ENCODE measurements around the gene LEFTY1. TPM values are rescaled to one million over a fixed set of nuclear protein-coding genes. Genes with fewer than 3 reads are reported as not detected.

LEFTY1 gene
- total RNA-seq, 1 experiment from 2014 or later = 0.64 TPM

DNA sequence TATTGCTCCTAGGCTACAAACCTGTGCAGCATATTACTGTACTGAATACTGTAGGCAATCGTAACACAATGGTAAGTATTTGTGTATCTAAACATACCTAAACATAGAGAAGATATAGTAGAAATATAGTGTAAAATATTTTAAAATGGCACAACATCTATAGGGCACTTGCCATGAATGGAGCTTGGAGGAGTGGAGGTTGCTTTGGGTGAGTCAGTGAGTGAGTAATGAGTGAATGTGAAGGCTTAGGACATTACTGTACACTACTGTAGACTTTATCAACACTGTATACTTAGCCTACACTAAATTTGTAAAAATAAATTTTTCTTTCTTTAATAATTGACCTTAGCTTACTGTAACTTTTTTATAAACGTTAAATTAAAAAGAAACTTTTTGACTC lies 44.1 kb upstream of the LEFTY1 start:
- ChIA-PET RAD21 (ENCODE audit: low non-redundant PET in 1 of 2, low total read pairs in 2 of 2, uncharacterized antibody in 2 of 2, unreplicated experiment in 2 of 2) (interaction anchor here in 1 of 2 experiments (0.6 kb wide), 1 partner anchor 49 kb away, joined by 3 read pairs; no protein-coding TSS in a partner anchor), CTCF (no interaction called here), POLR2A (interaction anchor here (0.9 kb wide), 1 partner anchor 9 kb away, joined by 3 read pairs; the partner anchor contains the start of gene PYCR2)
- Histone ChIP-seq H2AFZ (ENCODE audit: low read depth, low read length, poor library complexity, severe bottlenecking) (no peak overlapping the region), H3K79me2 (ENCODE audit: insufficient read depth, low read length) (no peaks in the 10 kb centered on the region), H3K4me3 (replicated peaks in 1 of 2; ENCODE audit: low read depth in 1 of 2, low read length in 2 of 2) (no peak overlapping the region), H3K9me2 (ENCODE audit: insufficient read depth) (no peaks in the 10 kb centered on the region), H3K4me2 (ENCODE audit: low read length) (no peak overlapping the region), H3K9me3 (ENCODE audit: control insufficient read depth in 1 of 2, insufficient read depth in 1 of 2, low read depth in 1 of 2, low read length in 2 of 2) (no peaks in the 10 kb centered on the region), H3K27ac (ENCODE audit: low read depth, low read length) (no peak overlapping the region), H4K20me1 (ENCODE audit: insufficient read depth) (no peaks in the 10 kb centered on the region), H3K36me3 (ENCODE audit: control insufficient read depth in 1 of 2, insufficient read depth in 2 of 2, low read length in 2 of 2) (no peaks in the 10 kb centered on the region), H3K9ac (ENCODE audit: low read length) (no peak overlapping the region), H3K27me3 (ENCODE audit: insufficient read depth, low read length) (no peaks in the 10 kb centered on the region), H3K4me1 (ENCODE audit: control insufficient read depth in 1 of 2, insufficient read depth in 2 of 2, low read length in 2 of 2) (no peaks in the 10 kb centered on the region; a peak in 1 of 4 replicates)
- intact Hi-C loops (cut with micrococcal nuclease) = no loop called here
- DNase-seq (ENCODE audit: low read depth, low spot score) (no peak), ATAC-seq (no peak; the same call in 1 of the 2 replicates)
- no peak for TF ChIP-seq ZNF274 (IDR thresholded peaks at IDR 0.05; ENCODE audit: low read depth, low read length)
- no peak for TF ChIP-seq CEBPB (IDR thresholded peaks at IDR 0.05; ENCODE audit: low read depth)
- TF ChIP-seq EZH2phosphoT487 (IDR thresholded peaks at IDR 0.05; ENCODE audit: borderline replicate concordance) = no peak
- no peak for TF ChIP-seq FOSL1 (IDR thresholded peaks at IDR 0.05; ENCODE audit: low read depth)
- no peak for TF ChIP-seq ELF1 (IDR thresholded peaks at IDR 0.05; ENCODE audit: borderline replicate concordance, low read depth)
- TF ChIP-seq POLR2AphosphoS5 (IDR thresholded peaks at IDR 0.05; ENCODE audit: low read depth, low read length) = no peak
- BruUV-seq (replicated peaks) = no TSS peak

DNA sequence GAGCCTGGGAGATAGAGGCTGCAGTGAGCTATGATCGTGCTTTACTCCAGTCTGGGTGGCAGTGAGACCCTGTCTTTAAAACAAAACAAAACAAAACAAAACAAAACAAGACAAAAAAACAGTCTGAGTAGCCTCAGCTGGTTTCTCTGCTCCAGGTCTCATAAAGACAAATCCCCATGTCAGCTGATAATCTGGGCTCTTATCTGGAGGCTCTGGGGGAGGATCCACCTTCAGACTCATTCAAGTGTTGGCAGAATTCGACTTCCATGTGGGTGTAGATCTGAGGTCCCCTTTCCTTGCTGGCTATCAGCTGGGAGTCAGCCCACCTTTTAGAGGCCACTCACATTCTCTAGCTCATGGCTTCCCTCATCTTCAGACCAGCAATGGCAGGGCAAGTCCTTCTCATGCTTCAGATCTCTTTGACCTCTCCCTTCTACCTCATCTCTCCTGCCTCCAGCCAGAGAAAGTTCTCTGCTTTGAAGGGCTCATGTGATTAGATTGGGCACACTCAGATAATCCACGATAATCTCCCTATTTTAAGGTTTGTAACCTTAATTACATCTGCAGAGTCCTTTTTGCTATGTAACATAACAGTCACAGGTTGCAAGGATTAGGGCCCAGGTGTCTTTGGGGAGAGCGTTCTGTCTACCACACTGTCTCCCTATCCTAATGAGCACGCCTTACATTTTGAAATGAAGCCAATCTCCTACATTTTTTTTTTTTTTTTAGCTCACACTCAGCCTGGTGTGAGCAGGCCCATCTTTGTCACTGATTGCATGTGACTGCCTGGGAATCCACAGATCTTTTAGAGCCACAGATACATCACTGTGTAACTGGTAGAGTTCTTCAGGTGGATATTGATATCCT lies 42.6 kb upstream of the LEFTY1 start:
- no peak overlapping the region for H3K27ac ChIP-seq (ENCODE audit: low read depth, low read length)
- H3K27me3 ChIP-seq (ENCODE audit: insufficient read depth, low read length) = no peaks in the 10 kb centered on the region
- H3K4me2 ChIP-seq (ENCODE audit: low read length) = no peak overlapping the region
- H3K36me3 ChIP-seq (ENCODE audit: control insufficient read depth in 1 of 2, insufficient read depth in 2 of 2, low read length in 2 of 2) = no peaks in the 10 kb centered on the region
- no peaks in the 10 kb centered on the region for H3K79me2 ChIP-seq (ENCODE audit: insufficient read depth, low read length)
- no peak overlapping the region for H3K9ac ChIP-seq (ENCODE audit: low read length)
- H4K20me1 ChIP-seq (ENCODE audit: insufficient read depth) = no peaks in the 10 kb centered on the region
- H3K4me1 ChIP-seq (ENCODE audit: control insufficient read depth in 1 of 2, insufficient read depth in 2 of 2, low read length in 2 of 2) = no peaks in the 10 kb centered on the region; a peak in 1 of 4 replicates
- no peaks in the 10 kb centered on the region for H3K9me2 ChIP-seq (ENCODE audit: insufficient read depth)
- CTCF ChIA-PET = no interaction called here
- POLR2A ChIA-PET = no interaction called here
- no TSS peak for BruUV-seq (replicated peaks)
- H2AFZ ChIP-seq (ENCODE audit: low read depth, low read length, poor library complexity, severe bottlenecking) = no peak overlapping the region
- RAD21 ChIA-PET (ENCODE audit: low non-redundant PET in 1 of 2, low total read pairs in 2 of 2, uncharacterized antibody in 2 of 2, unreplicated experiment in 2 of 2) = no interaction called here
- no peak overlapping the region for H3K4me3 ChIP-seq (replicated peaks in 1 of 2; ENCODE audit: low read depth in 1 of 2, low read length in 2 of 2)
- intact Hi-C loops (cut with micrococcal nuclease) = no loop called here
- DNase-seq (ENCODE audit: low read depth, low spot score) (no peak), ATAC-seq (no peak)
- no peaks in the 10 kb centered on the region for H3K9me3 ChIP-seq (ENCODE audit: control insufficient read depth in 1 of 2, insufficient read depth in 1 of 2, low read depth in 1 of 2, low read length in 2 of 2)
- no peak for TF ChIP-seq SRF (IDR thresholded peaks at IDR 0.05; ENCODE audit: low read depth)
- TF ChIP-seq EZH2phosphoT487 (IDR thresholded peaks at IDR 0.05; ENCODE audit: borderline replicate concordance) = no peak
- TF ChIP-seq EZH2 (IDR thresholded peaks at IDR 0.05) = no peak
- TF ChIP-seq, protein P1, sequence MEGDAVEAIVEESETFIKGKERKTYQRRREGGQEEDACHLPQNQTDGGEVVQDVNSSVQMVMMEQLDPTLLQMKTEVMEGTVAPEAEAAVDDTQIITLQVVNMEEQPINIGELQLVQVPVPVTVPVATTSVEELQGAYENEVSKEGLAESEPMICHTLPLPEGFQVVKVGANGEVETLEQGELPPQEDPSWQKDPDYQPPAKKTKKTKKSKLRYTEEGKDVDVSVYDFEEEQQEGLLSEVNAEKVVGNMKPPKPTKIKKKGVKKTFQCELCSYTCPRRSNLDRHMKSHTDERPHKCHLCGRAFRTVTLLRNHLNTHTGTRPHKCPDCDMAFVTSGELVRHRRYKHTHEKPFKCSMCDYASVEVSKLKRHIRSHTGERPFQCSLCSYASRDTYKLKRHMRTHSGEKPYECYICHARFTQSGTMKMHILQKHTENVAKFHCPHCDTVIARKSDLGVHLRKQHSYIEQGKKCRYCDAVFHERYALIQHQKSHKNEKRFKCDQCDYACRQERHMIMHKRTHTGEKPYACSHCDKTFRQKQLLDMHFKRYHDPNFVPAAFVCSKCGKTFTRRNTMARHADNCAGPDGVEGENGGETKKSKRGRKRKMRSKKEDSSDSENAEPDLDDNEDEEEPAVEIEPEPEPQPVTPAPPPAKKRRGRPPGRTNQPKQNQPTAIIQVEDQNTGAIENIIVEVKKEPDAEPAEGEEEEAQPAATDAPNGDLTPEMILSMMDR (IDR thresholded peaks at IDR 0.05 in 2 of 3, conservative IDR thresholded peaks at IDR 0.05 in 1 of 3; ENCODE audit: borderline replicate concordance in 1 of 3, insufficient read depth in 1 of 3, low read depth in 2 of 3, low read length in 2 of 3) = no peak
- TF ChIP-seq CBX3 (IDR thresholded peaks at IDR 0.05; ENCODE audit: low read depth) = no peak
- TF ChIP-seq ZFX (IDR thresholded peaks at IDR 0.05) = no peak
- no peak for TF ChIP-seq FOSL1 (IDR thresholded peaks at IDR 0.05; ENCODE audit: low read depth)
- TF ChIP-seq POLR2A (IDR thresholded peaks at IDR 0.05; ENCODE audit: borderline replicate concordance, extremely low read depth, insufficient read depth, insufficient read length) = no peak
- TF ChIP-seq, protein P2, sequence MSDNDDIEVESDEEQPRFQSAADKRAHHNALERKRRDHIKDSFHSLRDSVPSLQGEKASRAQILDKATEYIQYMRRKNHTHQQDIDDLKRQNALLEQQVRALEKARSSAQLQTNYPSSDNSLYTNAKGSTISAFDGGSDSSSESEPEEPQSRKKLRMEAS (IDR thresholded peaks at IDR 0.05) = no peak
- no peak for TF ChIP-seq YY1 (IDR thresholded peaks at IDR 0.05; ENCODE audit: extremely low read depth, insufficient replicate concordance, low read depth, low read length)
- TF ChIP-seq, protein P3, sequence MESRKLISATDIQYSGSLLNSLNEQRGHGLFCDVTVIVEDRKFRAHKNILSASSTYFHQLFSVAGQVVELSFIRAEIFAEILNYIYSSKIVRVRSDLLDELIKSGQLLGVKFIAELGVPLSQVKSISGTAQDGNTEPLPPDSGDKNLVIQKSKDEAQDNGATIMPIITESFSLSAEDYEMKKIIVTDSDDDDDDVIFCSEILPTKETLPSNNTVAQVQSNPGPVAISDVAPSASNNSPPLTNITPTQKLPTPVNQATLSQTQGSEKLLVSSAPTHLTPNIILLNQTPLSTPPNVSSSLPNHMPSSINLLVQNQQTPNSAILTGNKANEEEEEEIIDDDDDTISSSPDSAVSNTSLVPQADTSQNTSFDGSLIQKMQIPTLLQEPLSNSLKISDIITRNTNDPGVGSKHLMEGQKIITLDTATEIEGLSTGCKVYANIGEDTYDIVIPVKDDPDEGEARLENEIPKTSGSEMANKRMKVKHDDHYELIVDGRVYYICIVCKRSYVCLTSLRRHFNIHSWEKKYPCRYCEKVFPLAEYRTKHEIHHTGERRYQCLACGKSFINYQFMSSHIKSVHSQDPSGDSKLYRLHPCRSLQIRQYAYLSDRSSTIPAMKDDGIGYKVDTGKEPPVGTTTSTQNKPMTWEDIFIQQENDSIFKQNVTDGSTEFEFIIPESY (IDR thresholded peaks at IDR 0.05; ENCODE audit: extremely low read depth, insufficient replicate concordance, low read length) = no peak

Data from HCT116 (cell line).